NCI-H748 treated with DMSO at 0.1 percent for 48 hours (cell line): ENCODE results near the gene GPALPP1.
"Not testable (repeated sequence)": the region's sequence is repeated elsewhere in the genome, so short reads cannot be mapped to it uniquely, and the experiment has no call there.

Experiments
- DNase-seq: peaks from one replicate; lab custom pipeline; 2025; lab: John Stamatoyannopoulos, UW

Gene GPALPP1

DNA sequence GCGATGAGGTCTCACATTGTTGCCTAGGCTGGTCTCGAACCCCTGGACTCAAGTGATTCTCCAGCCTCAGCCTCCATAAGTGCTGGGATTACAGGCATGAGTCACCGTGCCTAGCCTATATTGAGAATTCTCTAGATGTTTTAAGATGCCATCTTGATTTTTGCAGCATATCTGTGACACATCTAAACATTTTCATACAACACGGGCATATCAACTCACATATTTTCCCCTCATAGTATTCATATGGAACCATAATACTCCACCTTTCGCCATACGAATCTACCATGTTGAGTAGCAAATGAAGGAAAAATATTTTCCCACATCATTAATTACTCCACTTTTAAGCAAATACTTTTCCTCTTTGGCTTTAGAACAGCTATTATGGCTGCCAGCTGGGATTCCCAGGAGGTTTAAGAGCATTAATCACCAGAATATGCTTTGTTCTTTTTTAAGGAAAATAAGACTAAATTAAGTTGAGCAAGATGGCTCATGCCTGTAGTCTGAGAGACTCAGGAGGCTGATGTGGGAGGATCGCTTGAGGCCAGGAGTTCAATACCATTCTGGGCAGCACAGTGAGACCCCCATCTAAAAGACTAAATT lies 74.0 kb downstream of the GPALPP1 start:
- DNase-seq, result no peak

DNA sequence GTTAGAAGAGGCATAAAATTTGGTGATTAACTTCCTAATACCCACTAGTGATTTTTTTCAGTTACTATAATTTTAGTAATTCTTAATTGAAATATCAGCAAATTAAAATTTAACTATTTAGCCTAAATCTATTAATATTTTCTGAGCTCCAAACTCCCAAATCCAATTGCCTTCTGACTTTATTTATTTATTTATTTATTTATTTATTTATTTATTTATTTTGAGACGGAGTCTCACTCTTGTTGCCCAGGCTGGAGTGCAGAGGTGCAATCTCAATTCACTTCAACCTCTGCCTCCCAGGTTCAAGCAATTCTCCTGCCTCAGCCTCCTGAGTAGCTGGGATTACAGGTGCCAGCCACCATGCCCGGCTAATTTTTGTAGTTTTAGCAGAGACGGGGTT lies 74.6 kb downstream of the GPALPP1 start:
- not testable (repeated sequence) for DNase-seq

DNA sequence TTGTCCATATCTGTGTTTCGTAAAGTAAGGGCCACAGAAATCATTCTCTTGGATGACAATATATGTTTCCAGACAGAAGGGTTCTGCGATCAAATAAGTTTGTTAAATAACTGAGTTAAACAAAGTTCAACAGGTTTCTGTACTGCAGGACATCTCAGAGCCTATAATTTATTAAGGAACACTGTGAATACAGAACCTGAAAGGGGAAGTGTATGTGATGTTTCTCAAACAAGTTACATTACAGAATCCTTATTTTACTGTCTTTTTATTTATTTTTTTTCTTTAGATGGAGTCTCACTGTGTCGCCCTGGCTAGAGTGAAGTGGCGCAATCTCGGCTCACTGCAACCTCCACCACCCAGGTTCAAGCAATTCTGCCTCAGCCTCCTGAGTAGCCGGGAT lies 75.6 kb downstream of the GPALPP1 start:
- DNase-seq, result no peak

DNA sequence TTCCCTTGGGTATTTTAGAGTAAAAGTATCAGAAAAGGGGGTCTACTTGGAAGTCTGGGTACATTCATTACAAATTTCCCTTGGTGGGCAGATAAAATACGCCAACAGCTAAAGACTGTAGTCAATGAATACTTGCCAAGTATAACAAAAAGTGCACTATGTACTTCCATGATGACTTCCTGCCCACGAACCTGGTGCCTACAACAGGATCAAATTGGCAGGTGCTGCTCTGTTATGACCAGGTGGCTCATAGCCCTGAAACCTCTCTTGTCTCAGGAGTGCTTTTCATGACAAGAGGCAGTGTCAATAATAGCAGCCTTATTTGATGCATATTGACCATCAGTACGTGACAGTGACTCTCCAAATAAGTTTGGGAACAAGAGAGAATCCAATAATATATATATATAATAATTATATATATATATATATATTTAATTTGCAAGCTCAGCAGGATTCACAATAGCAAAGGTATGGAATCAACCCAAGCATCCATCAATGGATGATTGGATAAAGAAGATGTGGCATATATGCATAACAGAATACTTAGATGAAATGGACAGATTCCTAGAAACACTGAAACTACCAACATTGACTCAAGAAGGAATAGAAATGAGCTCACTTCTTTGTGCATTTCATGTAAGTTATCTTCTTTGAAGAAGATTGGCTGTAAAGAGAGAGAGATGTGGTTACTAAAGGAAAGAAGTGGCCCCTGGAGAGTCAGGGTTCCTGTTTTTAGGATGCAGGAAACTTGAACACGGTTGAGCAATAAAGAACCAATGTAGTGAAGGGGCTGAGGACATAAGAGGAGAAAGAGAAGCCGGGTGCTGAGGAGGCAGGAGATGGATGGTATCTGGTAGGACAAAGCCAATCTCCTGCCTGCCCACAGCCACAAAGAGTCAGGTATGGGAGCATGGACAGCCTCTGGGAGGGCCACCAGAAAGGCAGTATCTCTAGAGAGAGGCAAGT lies 79.0 kb downstream of the GPALPP1 start:
- peak; percentile 23 for DNase-seq

DNA sequence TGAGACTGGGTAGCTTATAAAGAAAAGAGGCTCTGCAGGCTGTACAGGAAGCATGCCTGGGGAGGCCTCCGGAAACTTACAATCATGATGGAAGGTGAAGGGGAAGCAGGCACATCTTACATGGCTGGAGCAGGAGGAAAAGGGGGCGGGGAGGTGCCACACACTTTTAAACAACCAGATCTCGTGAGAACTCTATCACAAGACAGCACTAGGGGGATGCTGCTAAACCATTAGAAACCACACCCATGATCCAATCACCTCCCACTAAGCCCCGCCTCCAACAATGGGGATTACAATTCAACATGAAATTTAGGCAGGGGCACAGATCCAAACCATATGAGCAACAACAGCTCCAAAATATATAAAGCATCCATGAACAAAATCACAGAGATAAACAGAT lies 84.5 kb downstream of the GPALPP1 start:
- no peak for DNase-seq

DNA sequence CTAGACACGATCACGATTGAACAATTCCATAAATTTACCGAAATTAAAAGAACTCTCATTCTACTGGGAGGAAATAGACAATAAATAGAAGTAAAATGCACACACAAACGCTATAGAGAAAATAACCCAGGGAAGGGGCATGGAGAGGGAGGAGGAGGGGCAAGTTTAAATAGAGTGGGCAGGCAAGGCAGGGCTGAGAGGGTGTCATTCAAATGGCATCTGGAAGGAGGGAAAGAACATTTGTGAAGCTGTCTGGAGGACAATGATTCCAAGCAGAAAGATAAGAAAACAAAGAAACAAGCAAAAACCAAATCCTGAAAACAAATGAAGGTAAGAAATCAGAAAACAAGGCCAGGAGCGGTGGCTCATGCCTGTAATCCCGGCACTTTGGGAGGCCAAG lies 85.4 kb downstream of the GPALPP1 start:
- DNase-seq, result no peak

DNA sequence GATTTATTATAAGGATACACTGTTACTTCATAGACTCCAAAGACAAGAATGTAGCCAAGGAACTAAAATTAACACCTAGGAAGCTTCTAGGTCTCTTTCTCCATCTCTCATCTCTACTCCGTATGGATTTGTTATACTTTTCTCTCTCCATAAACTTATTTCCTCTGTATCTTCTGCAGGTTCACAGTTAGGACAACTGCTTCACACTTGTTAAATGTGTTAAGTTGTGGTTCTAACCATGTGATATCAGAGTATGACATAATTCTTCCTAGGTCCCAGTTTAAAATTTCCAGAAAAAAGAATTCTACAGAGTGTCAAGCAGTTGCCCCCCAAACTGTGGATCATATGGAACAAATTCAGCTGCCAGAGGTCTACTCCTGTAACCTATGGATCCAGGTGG lies 88.7 kb downstream of the GPALPP1 start:
- no peak for DNase-seq
